GM19324 (cell line): ENCODE results near the gene DPEP2.

ENCODE experiments used
- ATAC-seq: cut with Tn5 transposase; IDR thresholded peaks from one replicate; pipeline ENCODE4 v1.9.1; 2021; ENCODE audit warnings: mild to moderate bottlenecking, moderate library complexity; ENCODE audit not compliant: unreplicated experiment, low FRiP score

DPEP2 gene

DNA sequence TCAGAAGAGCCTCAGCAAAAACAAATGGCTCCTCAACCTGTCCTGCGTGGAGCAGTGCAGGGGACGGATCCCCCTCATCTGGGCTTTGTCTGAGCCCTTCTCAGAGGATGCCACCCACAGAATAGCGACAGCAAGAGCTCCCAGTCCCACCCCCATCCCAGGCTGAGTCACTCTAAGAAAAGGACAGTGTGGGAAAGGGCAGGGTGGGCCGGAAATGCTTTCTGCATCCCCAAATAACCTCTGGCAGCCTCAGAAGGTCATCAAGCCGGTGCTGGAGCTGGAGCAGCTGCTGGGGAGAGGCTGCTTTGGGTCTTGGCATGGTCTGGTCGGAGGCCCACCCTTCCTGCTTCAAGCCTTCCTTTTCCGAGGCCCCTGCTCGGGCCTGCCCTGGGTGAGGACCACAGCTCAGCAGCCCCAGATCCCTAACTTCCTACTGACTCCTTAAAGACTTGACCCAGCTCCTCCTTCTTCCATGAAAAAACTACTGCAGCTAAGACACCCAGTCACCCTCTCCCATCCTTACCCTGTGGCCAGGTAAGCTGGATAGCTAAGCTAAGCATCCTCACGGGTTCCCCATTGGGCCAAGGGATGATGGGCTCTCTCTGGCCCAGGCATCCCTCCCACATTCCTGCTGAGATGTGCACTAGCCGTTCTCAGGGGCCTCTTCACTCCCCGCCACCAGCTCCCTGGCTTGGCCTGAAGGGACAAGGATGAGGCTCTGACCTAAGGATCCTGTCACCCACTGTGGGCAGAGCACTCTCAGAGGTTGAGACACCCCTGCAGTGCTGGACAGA is 39.6 kb downstream of the DPEP2 start:
- no peak for ATAC-seq

DNA sequence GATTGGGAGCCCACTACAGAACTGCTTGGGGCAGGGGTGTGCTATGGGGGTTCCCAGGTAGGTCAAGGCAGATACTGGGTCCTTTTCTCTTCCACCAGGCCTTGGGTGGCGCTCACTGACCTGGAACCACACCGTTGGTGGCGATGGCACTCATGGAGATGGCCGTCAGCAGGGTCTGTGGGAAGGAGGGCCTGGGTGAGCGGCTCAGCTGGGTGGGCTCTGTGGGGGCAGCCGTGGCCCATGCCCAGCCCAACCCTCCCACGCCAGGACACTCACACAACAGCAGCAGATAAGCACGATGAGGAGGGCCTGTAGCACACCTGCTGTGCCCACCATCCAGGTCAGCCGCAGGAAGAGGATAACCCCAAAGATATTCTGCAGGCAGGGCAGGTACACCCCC is 41.7 kb downstream of the DPEP2 start:
- ATAC-seq = no peak

DNA sequence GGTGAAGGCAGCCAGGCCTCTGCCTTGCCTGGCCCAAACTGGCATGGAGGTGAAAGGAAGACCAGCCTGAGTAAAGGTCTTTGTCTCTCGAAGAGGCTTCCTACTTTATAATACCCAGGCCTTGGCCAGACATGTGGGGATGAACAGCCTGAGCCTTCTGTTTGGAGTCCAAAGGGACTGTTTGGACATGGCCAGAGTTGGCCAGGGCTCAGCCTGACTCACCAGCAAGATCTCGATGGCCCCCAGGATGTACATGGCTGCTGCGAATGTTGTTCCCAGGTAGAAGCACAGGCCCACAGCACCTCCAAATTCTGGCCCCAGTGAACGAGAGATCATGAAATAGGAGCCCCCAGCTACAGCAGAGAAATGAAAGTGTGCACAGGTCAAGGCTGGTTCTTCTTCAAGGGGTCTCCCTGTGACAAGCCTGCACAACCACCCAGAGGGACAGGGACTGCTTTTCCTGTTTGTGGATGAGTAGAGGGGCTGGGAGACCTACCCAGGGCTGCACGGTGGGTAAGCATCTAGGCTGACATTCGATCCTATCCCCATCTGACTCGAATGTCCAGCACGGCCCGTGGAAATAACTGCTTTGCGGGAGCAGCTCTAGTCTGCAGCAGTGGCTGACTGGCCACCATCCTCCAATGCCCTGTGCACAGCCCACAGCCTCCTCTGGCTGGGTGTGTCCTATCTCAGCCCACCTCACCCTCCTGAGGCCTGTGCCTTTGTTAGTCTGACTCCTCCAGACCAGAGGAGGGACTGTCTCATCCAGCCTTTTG is 44.7 kb downstream of the DPEP2 start:
- no peak for ATAC-seq

DNA sequence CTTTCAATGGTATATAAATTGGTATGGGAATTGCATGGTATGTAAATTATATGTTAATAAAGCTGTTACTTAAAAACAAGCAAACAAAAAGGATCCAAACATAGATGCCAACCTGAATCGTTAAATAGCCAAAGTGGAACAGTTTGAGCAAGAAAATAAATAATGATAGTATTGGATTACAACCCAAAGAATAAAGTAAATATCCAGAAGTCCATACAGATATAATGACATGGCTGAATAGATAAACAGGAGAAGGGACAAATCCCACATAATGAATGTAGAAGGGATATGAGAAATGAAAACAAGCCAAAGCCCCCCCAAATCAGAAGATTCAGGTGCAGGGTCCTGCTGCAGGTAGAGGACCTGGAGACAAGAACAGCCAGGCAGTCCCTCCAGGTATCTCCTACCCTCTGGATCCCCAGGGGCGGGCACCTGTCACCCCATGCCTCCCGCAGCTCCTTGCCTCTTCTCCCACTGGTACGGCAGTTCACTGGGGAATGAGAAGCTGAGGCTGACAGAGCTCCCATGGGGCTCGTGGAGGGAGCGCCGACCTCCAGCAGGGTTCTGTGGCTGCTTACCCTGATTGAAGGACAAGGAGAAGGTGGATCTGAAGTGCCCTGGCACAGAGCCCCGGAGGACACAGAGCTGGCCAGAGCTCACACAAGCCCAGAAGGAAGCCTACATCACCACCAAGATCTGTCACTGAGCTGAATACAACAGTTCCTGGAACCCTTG is 45.5 kb downstream of the DPEP2 start:
- ATAC-seq = no peak

DNA sequence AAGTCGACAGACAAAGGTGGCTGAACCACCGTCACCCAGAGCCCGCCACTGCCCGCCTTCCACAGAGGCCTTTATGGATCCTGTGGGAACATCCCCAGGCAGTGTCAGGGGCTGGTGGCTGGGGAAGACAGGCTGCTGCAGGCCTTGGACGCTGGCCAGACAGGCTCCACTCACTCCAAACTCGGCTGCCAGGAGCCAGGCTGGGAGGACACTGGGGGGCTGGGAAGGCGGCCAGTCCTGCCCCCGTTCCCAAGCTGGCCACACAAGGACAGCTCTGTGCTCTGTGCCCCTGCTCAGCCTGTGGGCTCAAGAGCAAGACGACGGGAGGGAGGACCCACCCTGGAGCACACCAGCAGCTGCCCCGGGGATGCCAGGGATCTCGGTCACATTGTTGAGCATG is 47.8 kb downstream of the DPEP2 start:
- no peak for ATAC-seq

DNA sequence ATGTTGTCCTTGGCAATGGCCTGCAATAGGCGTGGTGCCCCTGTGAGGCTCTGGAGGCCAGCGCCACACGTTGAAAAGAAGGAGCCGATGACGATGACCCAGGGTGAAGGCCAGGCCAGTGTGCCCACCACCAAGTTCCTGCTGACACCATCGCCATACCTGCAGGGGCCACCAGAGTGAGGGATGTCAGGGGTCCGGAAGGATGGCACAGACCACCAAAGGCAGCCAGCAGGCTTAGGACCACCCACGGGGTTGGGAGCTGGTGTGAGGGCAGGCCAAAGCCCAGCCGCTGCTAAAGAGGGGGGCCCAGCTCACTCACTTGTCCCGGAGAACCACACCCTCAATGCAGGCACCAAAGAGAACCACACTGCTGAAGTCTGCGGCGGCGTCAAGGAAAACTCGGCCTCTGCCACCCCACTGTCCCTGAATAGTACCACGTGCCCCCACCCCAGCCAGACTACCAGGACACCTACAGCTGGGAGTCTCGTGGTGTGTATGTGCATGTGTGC is 48.9 kb downstream of the DPEP2 start:
- no peak for ATAC-seq

DNA sequence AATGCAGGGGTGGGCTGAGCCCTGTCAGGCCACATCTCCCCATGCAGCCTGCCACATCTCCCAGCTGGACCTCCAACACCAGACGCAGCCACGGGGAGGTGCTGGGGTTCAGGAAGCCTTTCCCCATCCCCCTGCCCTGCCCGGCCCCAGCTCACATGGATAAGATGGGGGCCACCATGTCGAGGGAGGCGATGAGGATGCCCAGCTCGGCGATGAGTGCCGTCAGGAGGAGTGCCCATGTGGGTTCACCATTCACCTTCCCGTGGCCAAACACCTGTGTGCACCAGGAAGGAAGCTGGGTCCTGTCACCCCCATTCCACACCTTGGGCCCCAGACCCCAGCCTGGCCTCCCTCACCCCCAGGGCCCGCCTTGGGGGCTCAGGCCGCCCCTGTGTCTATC is 49.6 kb downstream of the DPEP2 start:
- no peak for ATAC-seq

DNA sequence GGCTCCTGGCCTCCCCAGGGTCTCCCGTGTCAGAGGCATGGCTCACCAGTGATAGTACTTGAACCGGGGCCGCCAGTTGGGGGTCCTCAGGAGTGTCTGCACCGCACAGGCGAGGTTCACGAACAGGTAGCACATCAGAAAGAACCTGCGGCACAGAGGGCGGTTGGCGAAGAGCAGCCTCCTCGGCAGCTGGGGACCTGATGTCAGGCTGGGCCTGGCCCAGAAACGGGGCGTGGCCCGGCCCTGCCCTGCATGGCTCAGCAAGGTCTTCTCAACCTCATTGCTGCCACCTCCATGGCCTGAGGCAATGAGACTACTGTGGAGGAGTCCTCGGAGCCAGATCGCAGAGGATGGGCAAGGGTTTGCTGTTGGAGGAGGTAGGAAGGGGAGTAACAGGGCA is 51.3 kb downstream of the DPEP2 start:
- ATAC-seq = no peak

DNA sequence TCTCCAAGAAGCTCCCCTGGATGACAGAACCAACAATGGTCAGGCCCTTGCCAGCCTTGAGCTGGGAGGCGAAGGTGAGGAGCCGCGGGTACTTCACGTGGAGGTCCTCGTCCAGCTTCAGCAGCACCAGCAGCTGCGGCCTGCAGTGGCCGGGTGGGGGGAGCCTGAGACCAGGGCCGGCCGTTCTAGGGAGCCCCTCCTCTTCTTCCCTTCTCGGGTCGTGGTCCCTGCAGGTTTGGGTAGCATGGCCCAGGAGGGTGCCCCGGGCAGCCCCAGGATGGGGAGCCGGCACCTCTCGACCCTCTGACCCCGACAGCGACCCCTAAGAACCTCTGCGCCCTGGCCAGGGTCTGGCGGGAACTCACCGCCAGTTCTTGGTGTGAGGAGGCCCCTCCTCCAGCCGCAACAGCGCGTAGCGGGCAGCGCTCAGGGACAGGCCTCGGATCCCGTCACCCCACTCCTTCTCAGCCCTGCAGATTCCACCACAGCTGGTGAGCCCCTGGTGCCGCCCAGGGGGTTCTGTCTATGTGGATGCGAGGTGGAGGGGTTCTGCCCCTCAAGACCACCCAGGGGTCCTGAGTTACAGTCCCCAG is 52.2 kb downstream of the DPEP2 start:
- ATAC-seq = no peak

DNA sequence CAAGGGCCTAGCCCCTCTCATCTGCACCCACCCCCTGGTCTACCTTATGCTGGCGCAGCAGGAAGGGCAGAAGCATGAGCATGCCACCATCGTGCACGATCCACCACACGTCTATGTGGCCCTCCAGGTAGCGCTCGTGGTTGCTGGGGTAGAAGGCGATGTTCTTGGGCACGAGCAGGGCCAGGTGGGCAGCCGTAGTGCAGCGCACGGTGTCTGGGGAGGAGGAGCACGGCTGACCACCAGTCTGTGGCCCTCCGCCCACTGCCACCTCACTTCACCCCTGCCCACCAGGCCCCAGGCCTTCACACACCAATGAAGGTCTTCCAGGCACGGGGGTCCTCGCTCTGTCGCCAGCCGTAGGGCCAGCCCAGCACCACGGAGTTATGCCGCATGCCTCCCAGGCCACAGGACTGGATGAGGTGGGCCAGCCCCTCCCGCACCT is 53.1 kb downstream of the DPEP2 start:
- no peak for ATAC-seq

DNA sequence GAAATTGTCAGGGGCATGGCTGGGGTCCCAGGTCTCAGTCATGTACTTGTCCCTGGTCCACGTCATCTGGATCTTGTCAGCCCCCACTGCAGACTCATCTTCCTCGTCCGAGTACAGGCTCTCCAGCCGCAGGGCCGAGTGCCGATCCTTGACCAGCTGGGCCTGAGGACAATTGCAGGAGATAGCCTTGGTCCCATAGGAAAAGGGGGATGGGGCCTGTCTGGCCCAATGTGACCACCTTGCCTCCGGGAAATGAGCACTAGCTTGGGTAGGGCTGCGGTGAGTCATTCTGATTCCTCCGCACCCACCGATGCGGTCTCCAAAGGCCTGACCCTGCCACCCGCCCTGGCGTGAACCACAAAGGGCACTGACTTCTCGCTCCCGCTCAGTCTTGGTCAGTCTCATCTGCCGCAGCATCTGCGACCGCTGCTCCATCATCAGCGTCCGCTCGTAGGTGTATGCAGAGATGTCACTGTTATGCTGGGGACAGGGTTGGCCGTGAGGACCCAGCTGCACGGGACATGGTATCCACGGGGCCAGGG is 53.8 kb downstream of the DPEP2 start:
- no peak for ATAC-seq

DNA sequence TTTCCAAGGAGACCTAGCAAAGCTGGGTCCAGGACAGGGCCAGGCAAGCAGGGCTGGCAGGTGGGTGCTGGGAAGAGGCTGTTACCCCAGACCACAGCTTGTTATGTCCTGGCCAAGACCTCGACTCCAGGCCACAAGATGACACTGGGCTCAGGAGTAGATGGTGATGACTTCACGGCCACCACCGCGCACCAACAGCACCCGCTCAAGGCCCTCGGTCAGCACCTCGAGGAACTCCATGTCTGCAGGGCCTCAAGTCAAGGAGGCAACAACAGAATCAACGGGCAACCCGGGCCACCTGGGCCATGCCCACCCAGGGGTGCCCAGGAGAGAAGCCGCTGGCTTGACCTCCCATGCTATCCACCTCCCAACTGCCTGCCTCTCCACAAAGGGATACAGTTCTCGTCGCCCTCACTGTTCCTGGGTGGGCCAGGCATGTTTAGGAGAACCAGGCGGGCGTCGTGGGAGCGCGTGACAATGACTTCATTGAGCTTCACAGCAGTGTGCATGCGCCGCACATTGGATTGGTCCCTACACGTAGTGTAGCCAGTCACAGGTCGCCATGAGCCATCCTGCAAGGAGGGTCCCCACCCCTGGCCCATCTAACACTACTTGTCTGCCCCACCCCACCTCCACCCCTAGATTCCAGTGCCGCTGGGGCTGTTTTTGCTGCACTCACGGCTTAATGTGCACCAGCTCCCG is 54.4 kb downstream of the DPEP2 start:
- ATAC-seq = no peak

DNA sequence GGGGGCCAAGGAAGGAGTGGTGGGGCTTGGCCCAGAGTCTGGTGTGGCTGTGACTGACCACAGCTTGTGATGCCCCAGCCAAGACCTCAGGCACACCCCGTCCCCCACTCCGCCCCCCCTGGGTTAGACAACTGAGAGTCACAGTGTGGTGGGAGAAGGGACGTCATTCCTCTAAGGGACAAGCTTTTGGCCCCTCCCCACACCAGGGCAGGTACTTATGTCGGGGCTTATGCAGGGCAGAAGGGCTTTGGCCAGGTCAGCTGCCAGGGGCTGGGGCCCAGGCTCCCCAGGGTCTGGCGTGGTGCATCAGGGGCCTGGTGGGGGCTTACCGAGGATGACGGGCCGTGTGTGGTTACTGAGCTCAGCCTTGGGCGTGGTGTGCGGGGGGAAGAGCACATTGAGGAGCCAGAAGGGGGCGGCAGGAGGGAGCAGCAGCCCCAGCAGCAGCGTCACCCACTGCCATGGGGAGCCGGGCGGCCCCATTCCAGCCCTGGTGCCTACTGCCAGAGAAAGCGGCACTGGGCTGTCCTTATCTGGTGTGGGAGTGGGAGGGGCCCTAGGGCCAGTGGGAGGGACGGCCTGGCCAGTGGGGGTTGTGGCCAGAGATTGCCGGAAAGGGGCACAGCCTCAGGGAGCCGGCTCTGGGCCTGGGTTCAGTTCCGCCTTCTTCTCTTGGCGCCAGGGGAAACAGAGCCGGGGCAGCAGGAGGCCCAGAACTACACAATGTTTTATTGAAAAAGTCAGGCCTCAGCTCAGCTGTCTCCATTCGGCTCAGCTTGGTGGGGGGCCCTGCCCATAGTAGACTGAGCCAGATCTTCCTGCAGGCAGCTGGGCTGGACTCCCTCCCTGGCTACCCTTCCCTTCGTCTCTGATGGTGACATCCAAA is 55.4 kb downstream of the DPEP2 start, which contains the start of gene LCAT:
LCAT (minus strand) TSS at position 502 of the 886 bp plus-strand sequence; CDS start at position 483, 19 bp downstream.
- ATAC-seq = no peak

DNA sequence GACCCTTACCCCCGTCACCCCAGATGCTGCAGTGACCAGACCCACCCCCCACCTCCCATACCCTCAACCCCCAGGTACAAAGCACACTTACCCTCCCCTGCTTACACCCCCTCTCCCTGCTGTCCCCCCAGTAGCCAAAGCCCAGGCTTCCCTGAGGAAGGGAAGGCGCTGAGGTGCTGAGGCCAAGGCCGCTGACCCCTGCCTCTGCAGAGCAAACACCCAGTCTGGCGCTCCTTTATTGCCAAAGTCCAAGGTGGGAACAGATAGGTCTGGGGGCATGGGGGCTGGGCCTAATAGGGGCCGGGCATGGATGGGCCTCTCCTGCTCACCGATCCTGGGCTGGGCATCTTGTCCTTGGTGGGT is 56.0 kb downstream of the DPEP2 start:
- ATAC-seq = no peak

DNA sequence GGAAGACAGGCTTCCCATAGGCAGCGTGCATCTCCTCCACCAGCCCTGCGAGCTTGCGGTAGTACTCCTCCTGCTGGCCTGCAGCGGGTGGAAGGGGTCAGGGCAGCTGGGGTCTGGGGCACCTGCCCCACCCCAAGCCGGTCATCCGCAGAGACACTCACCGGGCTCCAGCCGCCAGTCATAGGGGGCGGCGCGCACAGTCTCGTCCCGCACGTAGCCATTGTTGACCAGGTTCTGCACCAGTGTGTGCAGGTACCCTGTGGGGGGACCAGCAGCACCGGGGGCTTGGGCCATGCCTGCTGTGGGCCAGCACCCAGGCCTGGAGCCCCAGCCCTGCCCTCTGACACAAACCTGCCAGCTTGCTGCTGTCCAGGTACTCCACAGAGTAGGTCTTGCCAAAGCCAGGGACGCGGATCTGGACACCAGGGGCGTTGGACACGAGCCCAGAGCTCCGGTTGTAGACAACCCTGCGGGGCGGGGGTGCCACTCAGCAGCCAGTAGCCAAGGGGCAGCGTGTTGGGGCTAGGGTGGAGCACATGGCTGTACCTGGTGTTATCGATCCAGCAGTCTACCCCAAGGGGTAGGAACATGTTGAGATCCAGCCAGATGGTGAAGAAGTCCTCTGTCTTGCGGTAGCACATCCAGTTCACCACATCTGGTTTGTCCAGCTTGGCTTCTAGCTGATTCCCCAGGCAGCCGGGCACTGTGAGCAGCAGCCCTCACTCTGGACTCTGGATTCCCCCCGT is 56.6 kb downstream of the DPEP2 start:
- no peak for ATAC-seq

DNA sequence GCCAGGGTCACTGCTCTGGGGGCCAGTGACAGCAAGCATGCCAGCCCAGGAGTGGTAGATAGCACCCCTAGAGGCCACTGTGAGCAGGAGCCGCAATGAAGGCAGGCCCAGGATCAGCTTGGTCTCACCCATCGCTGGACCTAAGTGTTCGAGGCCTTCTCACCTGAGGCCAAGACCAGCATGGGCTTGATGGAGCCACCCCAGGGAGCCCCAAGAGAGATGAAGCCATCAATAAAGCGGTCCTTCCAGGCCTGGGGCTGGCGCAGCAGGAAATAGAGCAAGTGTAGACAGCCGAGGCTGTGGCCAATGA is 57.1 kb downstream of the DPEP2 start:
- no peak for ATAC-seq

DNA sequence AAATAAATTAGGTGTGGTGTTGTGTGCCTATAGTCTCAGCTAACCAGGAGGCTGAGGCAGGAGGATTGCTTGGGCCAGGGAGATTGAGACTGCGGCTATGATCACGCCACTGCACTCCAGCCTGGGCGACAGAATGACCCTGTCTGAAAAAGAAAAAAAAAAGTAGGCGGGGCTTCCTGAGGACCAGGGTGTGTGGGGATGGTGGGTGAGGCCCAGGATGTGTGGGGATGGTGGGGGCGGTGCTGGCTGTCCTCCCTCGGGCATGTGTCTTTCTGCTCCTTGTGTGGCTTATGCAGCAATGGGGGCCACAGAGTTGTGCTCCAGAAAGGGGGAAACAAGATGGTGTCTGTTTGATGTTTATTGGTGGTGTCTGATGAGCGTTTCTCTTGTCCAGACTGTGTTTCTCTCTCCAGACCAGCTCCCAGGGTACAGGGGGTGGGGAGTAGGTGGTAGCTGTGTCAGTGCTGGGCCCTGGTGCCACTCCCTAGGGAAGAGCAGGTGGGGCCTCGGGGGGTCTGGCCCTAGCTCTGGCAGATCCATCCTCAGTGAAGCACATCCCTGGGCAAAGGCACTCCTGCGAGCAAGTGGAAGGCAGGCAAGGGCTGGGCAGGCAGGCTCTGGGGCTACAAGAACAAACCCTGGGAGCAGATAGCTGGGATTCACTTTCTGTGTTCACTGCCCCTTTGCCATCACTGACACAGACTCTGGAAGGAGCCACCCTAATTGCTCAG is 57.6 kb downstream of the DPEP2 start:
- ATAC-seq = no peak
